Left hindlimb (tissue), 1 donor: Measurements from ENCODE around the gene ANO9.
"Not testable (repeated sequence)": the region's sequence is repeated elsewhere in the genome, so short reads cannot be mapped to it uniquely, and the experiment has no call there.

ENCODE experiments used
- DNase-seq: peaks from one replicate; pipeline ENCODE4 v3.0.0-alpha.2; 2018

The ANO9 gene

GRCh38 chr11:450809-451451, 9.1 kb upstream of the ANO9 start:
- DNase-seq: peak; percentile 73

- DNase-seq: peak; percentile 97
Observed at GRCh38 chr11:449889-450808, 8.3 kb upstream of the ANO9 start, which contains the start of gene PTDSS2. Gene PTDSS2, plus strand, starts transcription at chr11:450279. Its CDS starts 177 bp downstream, at chr11:450456.

- DNase-seq: peak; percentile 96
Observed at GRCh38 chr11:447923-448731, 6.3 kb upstream of the ANO9 start.

- DNase-seq: no peak
Observed at GRCh38 chr11:446891-447290, 5.1 kb upstream of the ANO9 start.

- DNase-seq: no peak
Observed at GRCh38 chr11:445765-446588, 4.2 kb upstream of the ANO9 start.

GRCh38 chr11:444396-445144, 2.8 kb upstream of the ANO9 start:
- DNase-seq: peak; percentile 59

GRCh38 chr11:443542-444199, 1.9 kb upstream of the ANO9 start:
- DNase-seq: peak; percentile 40

GRCh38 chr11:442611-443081, 835 bp upstream of the ANO9 start:
- DNase-seq: no peak

GRCh38 chr11:441043-441417, 781 bp downstream of the ANO9 start:
- peak; percentile 24 for DNase-seq

GRCh38 chr11:440065-441042, 1.5 kb downstream of the ANO9 start:
- DNase-seq: peak; percentile 28

GRCh38 chr11:439315-440064, 2.3 kb downstream of the ANO9 start:
- peak; percentile 26 for DNase-seq

- DNase-seq: no peak
Observed at GRCh38 chr11:438101-438844, 3.5 kb downstream of the ANO9 start.

GRCh38 chr11:437228-437870, 4.5 kb downstream of the ANO9 start:
- no peak for DNase-seq

GRCh38 chr11:434999-435740, 6.6 kb downstream of the ANO9 start:
- not testable (repeated sequence) for DNase-seq

GRCh38 chr11:434496-434895, 7.3 kb downstream of the ANO9 start:
- DNase-seq: no peak

- peak; percentile 22 for DNase-seq
Observed at GRCh38 chr11:433641-434040, 8.2 kb downstream of the ANO9 start.

- DNase-seq: no peak
Observed at GRCh38 chr11:433111-433510, 8.7 kb downstream of the ANO9 start.
